ENCODE results near the gene TK1. TPM values are rescaled to one million over a fixed set of nuclear protein-coding genes. Genes with fewer than 3 reads are reported as not detected.
"Not testable (repeated sequence)": the region's sequence is repeated elsewhere in the genome, so short reads cannot be mapped to it uniquely, and the experiment has no call there.

TK1 gene
- total RNA-seq, 1 experiment from 2014 or later = 89.7 TPM

- Mint-ChIP-seq H3K9me3 (ENCODE audit: low read depth, unreplicated experiment) (no peaks in the 10 kb centered on the region), H3K4me3 (ENCODE audit: low read depth, unreplicated experiment) (peak overlapping the region; percentile 37), H3K27me3 (ENCODE audit: unreplicated experiment) (no peaks in the 10 kb centered on the region), H3K4me1 (ENCODE audit: low read depth, unreplicated experiment) (peaks cover 73% of the 10 kb centered on the region), H3K36me3 (ENCODE audit: insufficient read depth, unreplicated experiment) (peaks cover 43% of the 10 kb centered on the region), H3K27ac (ENCODE audit: unreplicated experiment) (peak overlapping the region; percentile 30)
- intact Hi-C loops (cut with micrococcal nuclease; ENCODE audit: unreplicated experiment) = no loop called here
- CTCF ChIA-PET = interaction anchor here (0.5 to 0.8 kb wide), 3 partner anchors 11 to 1919 kb away, joined by 3 to 7 read pairs (median 3); no protein-coding TSS in a partner anchor
- TF ChIP-seq CTCF (IDR thresholded peaks at IDR 0.05; ENCODE audit: unreplicated experiment) = no peak
- no TSS peak for BruUV-seq (replicated peaks)
- peak; percentile 83 for DNase-seq
Observed at GRCh38 chr17:78140169-78141051, 46.4 kb downstream of the TK1 start.

GRCh38 chr17:78139861-78140168 lies 47.0 kb downstream of the TK1 start:
- H3K27me3 Mint-ChIP-seq (ENCODE audit: unreplicated experiment); intact Hi-C loops (cut with micrococcal nuclease; ENCODE audit: unreplicated experiment); BruUV-seq (replicated peaks); DNase-seq; H3K9me3 Mint-ChIP-seq (ENCODE audit: low read depth, unreplicated experiment): not testable (repeated sequence)
- CTCF ChIA-PET = interaction anchor here (0.5 to 0.8 kb wide), 3 partner anchors 12 to 1920 kb away, joined by 3 to 7 read pairs (median 3); no protein-coding TSS in a partner anchor
- Mint-ChIP-seq H3K27ac (ENCODE audit: unreplicated experiment) (peak overlapping the region; percentile 30), H3K4me1 (ENCODE audit: low read depth, unreplicated experiment) (peaks cover 72% of the 10 kb centered on the region), H3K4me3 (ENCODE audit: low read depth, unreplicated experiment) (peak overlapping the region; percentile 37), H3K36me3 (ENCODE audit: insufficient read depth, unreplicated experiment) (peaks cover 41% of the 10 kb centered on the region)

GRCh38 chr17:78138204-78139060 lies 48.4 kb downstream of the TK1 start:
- Mint-ChIP-seq H3K4me1 (ENCODE audit: low read depth, unreplicated experiment) (peaks cover 67% of the 10 kb centered on the region), H3K4me3 (ENCODE audit: low read depth, unreplicated experiment) (no peak overlapping the region), H3K9me3 (ENCODE audit: low read depth, unreplicated experiment) (no peaks in the 10 kb centered on the region), H3K27me3 (ENCODE audit: unreplicated experiment) (no peaks in the 10 kb centered on the region), H3K36me3 (ENCODE audit: insufficient read depth, unreplicated experiment) (peaks cover 37% of the 10 kb centered on the region), H3K27ac (ENCODE audit: unreplicated experiment) (no peak overlapping the region)
- intact Hi-C loops (cut with micrococcal nuclease; ENCODE audit: unreplicated experiment) = no loop called here
- CTCF ChIA-PET = interaction anchor here (1.2 kb wide), 1 partner anchor 9 kb away, joined by 3 read pairs; no protein-coding TSS in a partner anchor
- no TSS peak for BruUV-seq (replicated peaks)
- no peak for TF ChIP-seq CTCF (IDR thresholded peaks at IDR 0.05; ENCODE audit: unreplicated experiment)
- no peak for DNase-seq

GRCh38 chr17:78137392-78138203 lies 49.3 kb downstream of the TK1 start:
- DNase-seq = no peak
- TF ChIP-seq CTCF (IDR thresholded peaks at IDR 0.05; ENCODE audit: unreplicated experiment) = peak; percentile 36

More at GRCh38 chr17:78137392-78138203, 49.3 kb downstream of the TK1 start:
- Mint-ChIP-seq H3K27me3 (ENCODE audit: unreplicated experiment) (no peaks in the 10 kb centered on the region), H3K9me3 (ENCODE audit: low read depth, unreplicated experiment) (no peaks in the 10 kb centered on the region), H3K4me1 (ENCODE audit: low read depth, unreplicated experiment) (peaks cover 60% of the 10 kb centered on the region), H3K36me3 (ENCODE audit: insufficient read depth, unreplicated experiment) (peaks cover 37% of the 10 kb centered on the region), H3K4me3 (ENCODE audit: low read depth, unreplicated experiment) (no peak overlapping the region), H3K27ac (ENCODE audit: unreplicated experiment) (no peak overlapping the region)
- BruUV-seq (replicated peaks) = no TSS peak
- CTCF ChIA-PET = no interaction called here
- intact Hi-C loops (cut with micrococcal nuclease; ENCODE audit: unreplicated experiment) = no loop called here
